Measurements from ENCODE around the gene PITPNC1. TPM values are rescaled to one million over a fixed set of nuclear protein-coding genes. Genes with fewer than 3 reads are reported as not detected.
"Not testable (repeated sequence)": the region's sequence is repeated elsewhere in the genome, so short reads cannot be mapped to it uniquely, and the experiment has no call there.

PITPNC1 gene
- total RNA-seq, 2 donors from 2014 or later, result 26.2 to 33.7 TPM

DNA sequence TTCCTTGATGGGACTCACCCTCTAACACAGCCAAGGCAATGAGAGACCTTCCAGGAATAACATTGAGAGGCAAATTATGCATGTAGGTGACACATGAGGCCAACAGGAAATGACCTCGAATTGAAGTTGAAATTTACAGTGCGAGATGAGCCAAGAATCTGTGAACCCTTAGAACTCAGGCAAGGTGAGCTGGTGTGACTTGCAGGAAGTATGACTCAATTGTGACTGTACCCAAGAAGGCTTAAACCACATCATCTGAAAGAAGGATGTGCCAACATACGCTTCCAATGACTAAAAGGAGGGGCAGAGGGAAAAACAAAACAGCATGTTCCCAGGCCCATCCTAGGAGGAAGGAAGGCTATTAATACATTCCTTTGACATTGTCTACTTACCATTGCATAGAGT, 44.8 kb downstream of the PITPNC1 start:
- intact Hi-C loops (cut with DNase I), result no loop called here
- DNase-seq, result no peak

DNA sequence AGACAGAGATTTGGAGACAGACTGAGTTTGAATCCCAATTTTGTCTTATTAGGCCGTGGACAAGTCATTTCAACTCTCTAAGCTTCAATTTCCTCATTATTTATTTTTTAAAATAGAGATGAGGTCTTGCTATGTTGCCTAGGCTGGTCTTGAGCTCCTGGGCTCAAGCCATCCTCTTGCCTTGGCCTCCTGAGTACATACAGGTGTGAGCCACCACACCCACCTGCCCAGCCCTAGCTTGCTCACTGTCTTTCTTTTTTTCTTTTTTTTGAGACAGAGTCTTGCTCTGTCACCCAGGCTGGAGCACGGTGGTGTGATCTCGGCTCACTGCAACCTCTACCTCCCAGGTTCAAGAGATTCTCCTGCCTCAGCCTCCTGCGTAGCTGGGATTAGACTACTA, 45.2 kb downstream of the PITPNC1 start:
- DNase-seq; intact Hi-C loops (cut with DNase I): not testable (repeated sequence)
- ATAC-seq, result peak in 1 of 2 donors; percentile 11

More for the DNA sequence above, 44.8 kb downstream of the PITPNC1 start:
- ATAC-seq, result peak; percentile 83 to 86

DNA sequence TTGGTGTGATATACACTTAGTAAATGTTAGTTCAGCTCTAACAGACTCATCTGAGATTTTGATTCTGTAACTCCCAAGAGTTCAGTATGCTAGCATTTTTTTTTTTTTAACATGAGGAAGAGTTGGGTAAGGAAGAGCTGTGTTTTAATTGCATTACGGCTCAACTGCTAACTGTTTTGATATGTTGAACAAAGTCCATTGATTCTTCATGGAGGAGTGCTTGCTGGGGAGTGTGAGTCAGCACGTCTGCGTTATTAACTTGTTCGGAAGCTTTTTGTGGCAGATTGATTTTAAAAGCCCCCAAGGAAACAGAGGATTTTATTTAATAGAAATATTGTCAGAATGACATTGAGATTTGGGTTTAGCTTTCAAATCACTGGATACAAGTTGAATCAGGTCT, 45.8 kb downstream of the PITPNC1 start:
- DNase-seq (no peak), ATAC-seq (no peak)
- intact Hi-C loops (cut with DNase I), result no loop called here

DNA sequence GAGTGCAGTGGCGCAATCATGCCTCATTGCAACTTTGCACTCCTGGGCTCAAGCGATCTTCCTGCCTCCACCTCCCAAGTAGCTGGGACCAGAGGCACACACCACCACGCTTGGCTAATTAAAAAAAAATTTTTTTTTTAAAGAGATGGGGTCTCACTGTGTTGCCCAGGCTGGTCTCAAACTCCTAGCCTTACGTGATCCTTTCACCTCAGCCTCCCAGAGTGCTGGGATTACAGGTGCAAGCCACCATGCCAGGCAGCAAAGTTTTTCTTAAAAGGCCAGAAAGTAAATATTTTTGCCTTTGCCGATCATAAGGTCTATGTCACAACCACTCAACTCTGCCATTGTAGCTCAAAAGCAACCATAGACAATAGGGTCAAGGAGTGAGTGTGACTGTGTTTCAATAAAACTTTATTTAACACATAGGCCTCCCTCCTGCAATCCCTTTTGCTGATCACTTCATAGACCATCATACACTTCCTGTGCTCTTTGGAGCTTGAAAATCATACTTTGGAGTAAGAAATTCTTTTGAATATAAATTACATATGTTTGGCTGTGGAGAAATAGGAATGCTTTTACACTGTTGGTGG, 48.6 kb downstream of the PITPNC1 start:
- DNase-seq (no peak), ATAC-seq (no peak)
- intact Hi-C loops (cut with DNase I), result no loop called here

DNA sequence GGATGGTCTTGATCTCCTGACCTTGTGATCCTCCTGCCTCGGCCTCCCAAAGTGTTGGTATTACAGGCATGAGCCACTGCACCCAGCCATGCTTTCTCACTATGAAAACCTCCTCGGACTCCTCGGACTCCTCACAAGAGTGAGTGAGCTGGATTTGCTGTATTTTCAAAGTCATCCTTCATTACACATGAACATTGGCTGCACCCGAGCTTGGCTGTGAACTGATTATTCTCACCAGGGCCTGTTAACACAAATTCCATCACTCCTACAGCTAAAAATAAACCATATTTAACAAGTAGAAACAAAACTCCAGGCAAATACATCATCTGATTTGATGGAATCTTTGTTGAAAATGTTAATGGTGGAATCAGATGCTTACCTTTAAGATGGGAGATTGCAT, 50.3 kb downstream of the PITPNC1 start:
- intact Hi-C loops (cut with DNase I), result no loop called here
- no peak for DNase-seq
- ATAC-seq, result peak; percentile 53 to 84

DNA sequence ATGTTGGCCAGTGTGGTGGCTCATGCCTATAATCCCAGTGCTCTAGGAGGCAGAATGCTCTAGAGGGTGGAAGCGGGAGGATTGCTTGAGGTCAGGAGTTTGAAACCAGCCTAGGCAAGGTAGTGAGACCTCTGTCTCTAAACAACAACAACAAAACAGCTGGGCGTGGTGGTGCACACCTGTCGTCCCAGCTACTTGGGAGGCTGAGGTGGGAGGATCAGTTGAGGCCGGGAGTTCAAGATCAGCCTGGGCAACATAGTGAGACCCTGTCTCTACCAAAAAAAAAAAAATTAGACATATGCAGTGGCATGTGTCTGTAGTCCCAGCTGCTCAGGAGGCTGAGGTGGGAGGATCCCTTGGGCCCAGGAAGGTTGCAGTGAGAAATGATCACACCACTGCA, 53.4 kb downstream of the PITPNC1 start:
- DNase-seq; intact Hi-C loops (cut with DNase I); ATAC-seq: not testable (repeated sequence)

DNA sequence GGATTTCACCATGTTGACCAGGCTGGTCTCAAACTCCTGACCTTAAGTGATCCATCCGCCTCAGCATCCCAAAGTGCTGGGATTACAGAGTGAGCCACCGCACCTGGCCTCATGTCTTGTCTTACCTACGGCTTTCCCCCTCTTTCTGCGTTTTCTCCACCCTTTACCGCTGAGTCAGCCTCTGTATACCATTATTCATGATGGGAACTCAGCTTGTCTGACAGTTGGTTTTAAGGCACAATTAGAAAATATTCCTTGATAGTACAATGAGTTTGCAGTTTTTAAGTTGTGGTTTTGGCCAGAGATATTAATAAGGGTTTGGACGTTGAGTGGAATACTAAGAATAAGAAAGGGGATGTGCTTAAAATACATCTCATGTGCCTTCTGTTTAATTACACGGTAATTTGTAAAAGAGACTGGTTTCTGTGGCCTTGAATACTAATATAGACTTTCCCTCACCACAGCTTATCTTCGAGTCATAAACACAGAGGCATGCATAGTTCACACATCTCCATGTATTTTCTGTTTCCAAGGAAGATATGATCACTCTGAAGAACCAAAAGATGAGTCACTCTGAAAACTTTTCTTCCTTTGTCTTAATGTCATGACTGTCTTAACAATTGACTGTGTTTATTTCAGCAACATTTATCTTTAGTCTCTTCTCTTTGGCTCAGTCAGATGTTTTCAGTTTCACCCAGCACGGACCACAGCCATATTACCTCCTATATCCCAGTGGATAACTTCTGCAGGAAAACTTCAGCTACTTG, 54.4 kb downstream of the PITPNC1 start:
- intact Hi-C loops (cut with DNase I), result no loop called here
- ATAC-seq (peak in 1 of 2 donors; percentile 35), DNase-seq (no peak)

DNA sequence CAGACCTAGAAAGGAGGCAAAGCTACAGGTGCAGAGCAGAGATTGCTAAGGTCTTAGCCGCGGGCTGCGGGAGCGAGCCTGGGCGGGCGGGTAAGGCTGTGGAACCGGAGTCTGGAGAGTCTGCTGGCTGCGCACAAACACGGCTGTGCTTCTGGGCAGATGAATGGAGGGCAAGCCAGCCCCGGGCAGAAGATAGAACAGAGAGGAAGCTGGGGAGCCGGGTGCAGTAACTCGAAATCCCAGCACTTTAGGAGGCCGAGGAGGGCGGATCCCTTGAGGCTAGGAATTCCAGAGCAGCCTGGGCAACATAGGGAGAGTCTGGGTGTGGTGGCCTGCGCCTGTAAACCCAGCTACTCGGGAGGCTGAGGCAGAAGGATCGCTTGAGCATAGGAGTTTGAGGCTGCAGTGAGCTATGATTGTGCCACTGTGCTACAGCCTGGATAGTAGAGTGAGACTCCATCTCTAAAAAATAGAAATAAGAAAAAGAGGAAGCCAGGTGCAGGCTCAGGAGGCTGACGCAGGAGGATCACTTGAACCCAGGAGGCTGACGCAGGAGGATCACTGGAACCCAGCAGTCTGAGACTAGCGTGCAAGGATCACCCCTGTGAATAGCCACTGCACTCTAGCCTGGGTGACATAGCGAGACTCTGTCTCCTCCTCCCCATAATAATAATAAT, 56.3 kb downstream of the PITPNC1 start:
- DNase-seq (no peak), ATAC-seq (no peak)
- intact Hi-C loops (cut with DNase I), result no loop called here

DNA sequence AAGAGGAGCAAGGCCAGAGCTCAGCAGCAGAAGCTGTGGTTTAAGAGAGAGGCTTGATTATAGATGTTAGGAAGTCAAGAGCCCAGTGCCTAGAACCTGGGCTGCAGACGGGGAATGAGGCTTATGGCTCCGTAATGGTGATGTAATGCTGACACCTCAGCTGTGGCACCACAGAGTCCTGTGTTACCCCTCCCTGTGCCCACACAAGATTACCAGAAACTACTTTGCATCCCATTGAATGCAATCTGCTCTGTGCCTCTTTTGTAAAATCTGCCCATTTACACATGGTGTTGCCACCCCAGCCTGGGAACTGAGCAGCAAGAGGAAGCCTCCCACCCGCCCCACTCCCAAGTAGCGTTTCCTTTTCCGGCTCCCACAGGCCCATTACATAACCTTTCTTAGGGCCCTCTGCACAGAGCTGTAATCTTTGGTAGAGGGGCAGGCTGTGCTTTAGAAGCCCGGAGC, 57.0 kb downstream of the PITPNC1 start:
- ATAC-seq, result peak; percentile 69 to 72

DNA sequence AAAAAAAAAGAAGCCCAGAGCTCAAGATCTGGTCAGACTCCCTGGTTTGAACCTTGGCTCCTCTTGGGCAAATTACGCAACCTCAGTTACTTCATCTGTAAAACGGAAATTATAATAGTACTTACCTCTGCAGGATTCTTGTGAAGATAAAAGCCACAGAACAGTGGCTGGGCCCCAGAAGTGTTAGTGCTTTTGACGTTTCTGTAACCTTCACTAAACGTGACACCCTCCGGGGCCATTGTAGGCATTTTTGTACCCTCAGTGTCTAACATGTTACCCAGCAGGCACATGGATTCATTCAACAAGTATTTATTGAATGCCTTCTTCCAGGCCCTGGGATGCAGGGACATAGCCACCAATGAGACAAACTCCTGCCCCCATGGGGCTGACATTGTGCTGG, 58.0 kb downstream of the PITPNC1 start:
- peak; percentile 29 to 61 for ATAC-seq
- no peak for DNase-seq
- intact Hi-C loops (cut with DNase I), result no loop called here

More for the DNA sequence above, 57.0 kb downstream of the PITPNC1 start:
- intact Hi-C loops (cut with DNase I), result no loop called here
- peak; percentile 68 for DNase-seq

DNA sequence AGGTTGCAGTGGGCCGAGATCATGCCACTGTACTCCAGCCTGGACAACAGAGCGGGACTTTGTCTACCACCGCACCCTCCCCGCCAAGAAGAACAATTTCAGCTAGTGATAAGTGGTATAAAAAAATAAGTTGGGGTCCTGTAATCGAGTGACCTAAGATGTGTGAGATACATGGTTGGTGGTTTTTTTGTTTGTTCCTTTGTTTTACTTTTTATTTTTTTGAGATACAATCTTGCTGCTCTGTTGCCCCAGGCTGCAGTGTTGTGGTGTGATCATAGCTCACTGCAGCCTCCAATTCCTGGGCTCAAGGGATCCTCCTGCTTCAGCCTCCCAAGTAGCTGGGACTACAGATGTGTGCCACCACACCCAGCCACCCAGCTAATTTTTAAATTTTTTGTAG, 58.7 kb downstream of the PITPNC1 start:
- DNase-seq, result no peak
- no peak for ATAC-seq
- intact Hi-C loops (cut with DNase I), result no loop called here

DNA sequence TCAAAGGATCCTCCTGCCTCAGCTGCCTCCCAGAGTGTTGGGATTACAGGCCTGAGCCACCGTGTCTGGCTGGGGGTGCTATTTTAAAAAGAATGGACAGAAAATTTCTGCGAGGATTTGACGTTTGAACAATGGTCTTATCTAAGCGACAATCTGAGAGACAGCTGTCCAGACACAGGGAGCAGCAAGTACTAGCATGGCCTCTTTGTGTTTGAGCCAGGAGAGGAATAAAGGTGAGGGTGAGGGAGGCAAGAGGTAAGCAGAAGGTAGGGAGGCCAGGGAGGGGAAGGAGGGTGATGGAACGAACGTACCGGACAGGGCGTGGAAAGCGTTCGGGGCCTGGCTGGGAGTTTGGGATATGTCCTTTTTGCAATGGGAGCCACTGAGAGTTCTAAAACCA, 59.2 kb downstream of the PITPNC1 start:
- intact Hi-C loops (cut with DNase I), result no loop called here
- no peak for DNase-seq
- ATAC-seq, result no peak

DNA sequence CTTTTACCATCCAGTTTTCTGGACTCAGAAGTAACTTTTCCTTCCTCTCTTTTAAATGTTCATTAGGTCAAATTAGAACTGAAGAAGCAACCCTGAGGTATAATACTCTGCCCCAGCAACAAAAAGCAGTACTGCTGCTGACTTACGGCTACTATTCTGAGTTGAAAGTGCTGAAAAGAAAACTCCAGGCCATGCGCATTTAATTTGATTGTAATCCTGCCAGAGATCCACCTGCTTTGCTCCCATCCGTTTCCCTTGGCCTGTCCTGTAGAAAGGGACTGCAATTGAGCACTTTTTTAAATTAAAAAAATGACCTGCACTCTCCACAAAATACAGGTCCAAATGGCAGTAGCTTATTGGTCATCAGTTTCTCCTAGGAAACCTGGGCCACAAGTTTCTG, 61.6 kb downstream of the PITPNC1 start:
- intact Hi-C loops (cut with DNase I), result no loop called here
- DNase-seq (no peak), ATAC-seq (no peak)

DNA sequence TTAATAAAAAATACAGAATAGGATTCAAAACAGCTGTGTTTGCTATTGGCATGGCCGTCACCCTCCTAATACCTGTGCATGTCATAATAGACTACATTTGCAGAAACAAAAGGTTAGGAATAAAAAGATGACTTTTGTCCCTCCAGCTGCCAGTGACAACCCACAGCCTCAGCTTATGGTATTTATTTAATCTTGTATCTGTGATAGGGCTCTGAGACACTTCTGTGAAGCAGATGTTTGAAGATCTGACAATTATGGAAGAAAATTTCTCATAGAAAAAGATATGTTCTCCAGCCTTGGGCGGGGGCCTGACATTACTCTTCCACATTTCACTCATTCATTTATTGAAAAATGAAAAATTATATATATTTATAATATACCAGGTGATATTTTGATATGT, 62.2 kb downstream of the PITPNC1 start:
- intact Hi-C loops (cut with DNase I), result no loop called here
- ATAC-seq, result no peak
- no peak for DNase-seq

DNA sequence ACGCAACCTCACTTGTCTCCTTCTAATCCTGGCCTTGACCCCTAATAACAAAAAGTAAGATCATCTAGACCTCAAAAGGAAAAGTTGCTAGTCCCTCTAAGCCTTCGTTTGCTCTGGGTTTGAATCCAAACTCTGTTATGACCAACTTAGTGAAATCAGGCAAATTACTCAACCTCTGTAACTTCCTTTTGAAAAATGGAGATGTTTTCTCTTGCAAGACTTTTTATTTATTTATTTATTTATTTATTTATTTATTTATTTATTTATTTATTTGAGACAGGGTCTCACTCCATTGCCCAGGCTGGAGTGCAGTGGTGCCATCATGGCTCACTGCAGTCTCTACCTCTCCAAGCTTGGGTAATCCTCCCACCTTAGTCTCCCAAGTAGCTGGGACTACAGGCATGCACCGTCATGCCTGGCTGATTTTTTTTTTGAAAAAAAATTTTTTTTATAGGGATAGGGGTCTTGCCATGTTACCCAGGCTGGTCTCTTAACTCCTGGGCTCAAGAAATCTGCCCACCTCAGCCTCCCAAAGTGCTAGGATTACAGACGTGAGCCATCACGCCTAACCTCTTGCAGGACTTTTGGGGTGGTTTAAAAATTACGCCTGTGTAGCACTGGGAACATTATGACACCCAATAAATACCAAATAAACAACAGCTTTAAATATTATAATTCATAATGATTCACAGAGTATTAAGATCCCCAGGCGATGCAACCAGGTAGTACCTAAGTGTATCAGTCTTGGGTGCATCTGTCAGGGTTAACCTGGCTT, 63.4 kb downstream of the PITPNC1 start:
- intact Hi-C loops (cut with DNase I), result loop anchor here in 1 of 2 donors (5.0 kb wide), 2 partner anchors 48 to 63 kb away; partner anchors contain the start of gene PITPNC1
- no peak for ATAC-seq
- no peak for DNase-seq

DNA sequence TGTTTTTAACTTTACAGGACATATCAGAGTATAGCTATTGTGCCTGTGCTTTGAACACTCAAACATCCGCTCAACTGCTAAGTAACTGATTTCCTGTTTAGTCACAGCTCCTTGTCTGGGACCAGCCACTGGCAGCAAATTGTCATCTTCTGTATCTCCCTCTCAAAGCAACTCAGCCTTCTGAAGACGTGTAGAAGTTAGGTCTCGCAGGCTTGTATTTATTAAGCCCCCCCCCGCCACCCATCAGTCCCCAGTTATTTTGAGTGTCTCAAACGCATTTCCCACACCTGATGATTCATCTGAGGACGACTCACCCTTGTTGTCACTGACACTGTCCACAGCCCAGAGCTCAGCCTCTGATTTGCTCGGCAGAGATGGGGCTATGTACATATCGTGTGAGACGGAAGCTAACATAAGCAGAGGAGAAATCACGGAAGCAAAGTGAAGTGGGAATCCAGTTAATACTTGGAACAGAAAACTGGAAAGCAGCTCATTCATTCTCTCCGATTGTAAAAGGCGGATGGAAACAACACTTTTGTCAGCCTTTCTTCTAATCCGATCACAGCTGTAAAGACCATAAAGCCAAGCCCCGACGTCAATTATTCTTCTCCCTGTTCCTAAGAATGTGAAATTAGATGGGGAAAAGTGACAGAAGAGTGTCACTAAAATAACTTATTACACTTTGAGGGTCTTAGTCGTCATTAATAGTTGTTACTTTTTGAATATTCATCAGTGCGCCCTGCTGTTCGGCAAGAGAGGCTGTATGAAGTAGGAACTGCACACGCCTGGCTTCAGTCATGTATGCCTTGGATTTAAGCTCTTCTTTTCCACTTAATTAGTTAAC, 64.2 kb downstream of the PITPNC1 start:
- peak; percentile 79 to 89 for ATAC-seq
- peak; percentile 53 for DNase-seq
- intact Hi-C loops (cut with DNase I), result loop anchor here in 1 of 2 donors (5.0 kb wide), 2 partner anchors 49 to 64 kb away; partner anchors contain the start of gene PITPNC1

DNA sequence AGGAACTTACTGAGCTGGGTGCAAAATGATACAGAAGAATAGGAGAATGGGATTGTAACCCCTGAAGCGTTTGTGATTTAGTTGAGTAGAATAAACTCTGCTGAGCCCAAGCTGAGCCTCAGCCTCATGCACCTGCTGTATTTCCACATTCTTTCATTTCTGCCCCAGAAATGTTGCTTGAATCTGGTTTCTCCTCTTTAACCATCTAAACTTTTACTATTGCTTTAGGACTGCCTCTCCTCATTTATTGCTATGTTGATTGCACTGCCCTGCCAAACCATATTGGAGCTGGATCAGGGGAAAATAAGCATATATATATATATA, 64.8 kb downstream of the PITPNC1 start:
- ATAC-seq, result no peak
- DNase-seq, result no peak
- intact Hi-C loops (cut with DNase I), result loop anchor here in 1 of 2 donors (5.0 kb wide), 2 partner anchors 50 to 65 kb away; partner anchors contain the start of gene PITPNC1
